Hepatocyte (in vitro differentiated cells): Measurements from ENCODE around the gene LHX4.

Source experiments
- CTCF ChIP-seq: fragments of 200-600 bp; sonication (generic); IDR thresholded peaks from 2 replicates; pipeline ENCODE4 v1.5.1; 2016; ENCODE audit warnings: antibody characterized with exemption, mild to moderate bottlenecking; ENCODE audit not compliant: poor library complexity
- EZH2 ChIP-seq: fragments of 200-600 bp; sonication (generic); IDR thresholded peaks from 2 replicates; pipeline ENCODE4 v1.6.1; 2016; ENCODE audit warnings: antibody characterized with exemption, mild to moderate bottlenecking, borderline replicate concordance

- TF ChIP-seq CTCF (no peak), EZH2 (no peak)
These were observed 8.6 kb downstream of the LHX4 start for GRCh38 chr1:180238675-180239074.
